ENCODE data around the gene USP19. TPM values are rescaled to one million over a fixed set of nuclear protein-coding genes. Genes with fewer than 3 reads are reported as not detected.

Gene USP19
- total and polyA plus RNA-seq, 2 donors, result 30.8 to 44.8 TPM

DNA sequence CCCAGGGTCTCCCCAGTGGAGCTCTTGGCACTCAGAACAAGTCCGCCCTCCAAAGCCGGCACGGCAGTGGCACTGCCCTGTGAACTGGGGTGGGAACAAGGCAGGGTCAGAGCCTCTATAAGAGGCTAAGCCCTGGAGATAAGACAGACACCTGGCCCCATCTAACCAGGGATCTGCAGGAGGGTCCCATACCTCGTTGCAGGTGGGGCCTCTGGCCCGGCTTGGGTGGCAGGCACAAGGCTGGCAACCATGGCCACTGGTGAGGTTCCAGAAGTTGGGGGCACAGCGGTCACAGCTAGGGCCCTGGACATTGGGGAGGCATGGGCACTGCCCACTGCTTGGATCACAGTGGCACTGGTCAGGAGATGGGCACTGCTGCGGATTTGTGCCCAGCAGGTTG is 3.6 kb upstream of the USP19 start:
- no peak for DNase-seq (ENCODE audit: extremely low spot score)
- H3K27ac ChIP-seq (ENCODE audit: low read depth), result no peak overlapping the region
- no peaks in the 10 kb centered on the region for H3K4me1 ChIP-seq (ENCODE audit: insufficient read depth)
- no peak overlapping the region for H3K4me3 ChIP-seq (ENCODE audit: low read depth, low read length)
- 88% methylated on average over 7 of the region's 7 CpGs for WGBS
- H3K36me3 ChIP-seq (ENCODE audit: insufficient read depth), result peaks cover 2% of the 10 kb centered on the region

DNA sequence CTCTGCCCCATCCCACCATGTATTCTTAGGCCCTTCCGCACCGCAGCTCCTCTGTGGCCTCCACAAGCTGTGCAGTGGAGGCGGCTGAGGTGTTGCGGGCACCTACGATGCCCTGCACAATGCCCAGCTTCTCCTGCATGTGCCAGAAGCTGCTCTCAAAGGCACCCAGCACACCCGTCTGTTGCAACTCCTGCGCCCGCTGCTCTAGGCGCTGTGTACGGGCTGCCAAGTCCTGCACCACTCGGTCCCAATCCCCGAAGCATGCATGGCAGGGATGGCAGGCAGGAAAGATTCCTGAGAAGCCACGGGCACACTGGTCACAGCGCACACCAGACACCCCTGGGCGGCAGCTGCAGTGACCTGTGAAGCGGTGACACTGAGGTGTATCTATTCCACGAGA is 3.1 kb upstream of the USP19 start:
- Histone ChIP-seq H3K4me1 (ENCODE audit: insufficient read depth) (no peaks in the 10 kb centered on the region), H3K27ac (ENCODE audit: low read depth) (no peak overlapping the region), H3K36me3 (ENCODE audit: insufficient read depth) (peaks cover 2% of the 10 kb centered on the region), H3K4me3 (ENCODE audit: low read depth, low read length) (no peak overlapping the region)
- no peak for DNase-seq (ENCODE audit: extremely low spot score)
- 94% methylated on average over 17 of the region's 17 CpGs for WGBS

DNA sequence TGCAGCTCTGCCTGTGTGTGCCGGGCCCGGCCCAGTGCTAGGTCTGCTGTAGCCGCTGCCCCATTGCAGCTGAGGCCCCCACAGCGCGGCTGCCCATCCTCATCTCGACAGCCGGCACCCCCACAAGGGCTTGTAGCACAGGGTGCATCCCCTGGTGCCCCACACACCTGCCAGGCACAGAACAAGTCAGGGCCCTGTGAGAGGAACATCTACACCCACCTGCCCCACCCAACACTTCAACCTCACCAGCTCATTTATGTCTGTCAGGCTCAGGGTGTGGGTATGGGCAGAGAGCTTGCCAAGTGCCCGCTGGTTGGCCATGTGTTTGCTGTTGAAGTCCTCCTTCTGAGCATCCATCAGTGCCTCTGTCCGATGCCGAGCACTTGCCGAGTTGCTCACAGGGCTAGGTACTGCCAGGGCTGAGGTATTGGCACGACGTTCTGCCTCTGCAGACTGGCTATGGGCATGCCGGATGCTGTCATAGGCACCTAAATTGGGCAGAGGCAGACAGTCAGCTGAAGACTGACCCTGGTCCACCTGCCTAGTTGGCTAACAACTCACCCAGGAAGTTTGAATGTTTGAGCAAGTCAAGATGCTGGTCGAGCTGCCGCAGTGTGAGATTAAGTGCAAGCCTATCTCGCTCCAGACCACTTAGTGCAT is 2.4 kb upstream of the USP19 start:
- DNase-seq (ENCODE audit: extremely low spot score), result no peak
- Histone ChIP-seq H3K4me1 (ENCODE audit: insufficient read depth) (no peaks in the 10 kb centered on the region), H3K36me3 (ENCODE audit: insufficient read depth) (peaks cover 2% of the 10 kb centered on the region), H3K27ac (ENCODE audit: low read depth) (no peak overlapping the region), H3K4me3 (ENCODE audit: low read depth, low read length) (no peak overlapping the region)
- WGBS, result 92% methylated on average over 17 of the region's 17 CpGs

DNA sequence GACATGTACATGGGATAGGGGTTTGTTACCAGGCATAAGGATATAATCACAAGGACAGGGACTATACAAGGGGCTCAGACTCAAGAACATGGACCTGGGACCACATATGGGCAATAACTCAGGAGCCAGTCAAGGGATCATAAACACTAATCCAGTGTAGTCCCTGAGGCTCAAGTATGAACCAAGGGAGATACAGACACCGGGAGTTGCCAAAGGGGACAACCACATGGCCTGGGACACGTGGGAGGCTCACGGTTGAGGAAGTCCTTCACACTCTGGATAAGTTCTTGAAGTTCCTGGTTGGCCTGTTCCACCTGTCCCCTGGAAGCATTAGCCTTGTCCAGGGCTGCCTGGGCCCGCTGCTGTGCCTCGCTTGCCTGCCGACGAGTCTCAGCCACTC is 1.8 kb upstream of the USP19 start:
- DNase-seq (ENCODE audit: extremely low spot score), result no peak
- H3K4me1 ChIP-seq (ENCODE audit: insufficient read depth), result no peaks in the 10 kb centered on the region
- H3K27ac ChIP-seq (ENCODE audit: low read depth), result no peak overlapping the region
- WGBS, result 89% methylated on average over 7 of the region's 7 CpGs
- H3K36me3 ChIP-seq (ENCODE audit: insufficient read depth), result peaks cover 2% of the 10 kb centered on the region
- no peak overlapping the region for H3K4me3 ChIP-seq (ENCODE audit: low read depth, low read length)

DNA sequence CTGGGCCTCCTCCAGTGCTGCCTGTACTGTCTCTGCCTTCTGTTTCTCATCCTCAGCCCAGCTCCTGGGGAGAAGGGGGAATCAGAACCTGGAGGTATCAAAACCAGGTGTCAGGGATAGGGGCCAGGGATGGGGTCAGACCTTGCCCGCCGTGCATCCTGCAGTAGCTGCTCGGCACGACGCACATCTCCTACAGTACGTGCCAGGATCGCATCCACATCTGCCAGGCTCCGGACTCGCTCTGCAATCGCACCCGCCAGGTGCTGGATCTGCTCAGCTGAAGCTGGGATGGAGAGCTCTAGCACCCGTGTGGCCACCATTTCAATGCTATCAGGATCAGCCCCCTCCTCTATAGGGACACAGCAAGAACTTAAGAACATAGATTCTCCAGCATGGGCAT is 1.4 kb upstream of the USP19 start:
- Histone ChIP-seq H3K4me1 (ENCODE audit: insufficient read depth) (no peaks in the 10 kb centered on the region), H3K36me3 (ENCODE audit: insufficient read depth) (peaks cover 2% of the 10 kb centered on the region), H3K4me3 (ENCODE audit: low read depth, low read length) (no peak overlapping the region), H3K27ac (ENCODE audit: low read depth) (no peak overlapping the region)
- 91% methylated on average over 12 of the region's 12 CpGs for WGBS
- no peak for DNase-seq (ENCODE audit: extremely low spot score)

DNA sequence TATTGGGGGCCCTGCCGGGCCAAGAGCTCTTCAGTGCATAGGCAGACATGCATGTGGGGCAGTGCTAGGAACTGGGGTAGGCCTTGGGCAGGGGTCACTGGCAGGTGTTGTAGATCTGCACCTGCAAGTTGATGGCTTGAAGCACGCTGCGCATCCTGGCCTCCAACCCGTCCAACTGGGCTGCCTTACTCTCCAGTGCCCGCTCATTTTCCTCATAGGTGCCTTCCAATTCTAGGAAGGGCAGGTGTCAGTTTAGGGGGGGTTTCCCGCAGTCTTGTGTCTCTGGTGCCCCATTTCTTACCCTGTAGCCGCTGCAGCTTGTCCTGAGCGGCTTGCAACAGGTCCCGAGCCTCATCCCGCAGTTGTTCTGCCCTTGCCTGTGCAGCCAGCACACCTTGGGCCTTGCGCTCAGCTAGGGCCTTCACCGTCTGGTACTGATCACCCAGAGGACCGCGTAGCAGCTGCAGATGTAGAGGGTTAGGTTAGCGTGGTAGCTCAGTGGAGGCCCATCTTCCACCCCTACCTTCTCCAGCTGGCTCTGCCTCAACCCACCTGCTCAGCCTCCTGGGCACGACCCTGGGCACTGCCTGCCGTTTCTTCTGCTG is 611 bp upstream of the USP19 start:
- Histone ChIP-seq H3K4me1 (ENCODE audit: insufficient read depth) (no peaks in the 10 kb centered on the region), H3K4me3 (ENCODE audit: low read depth, low read length) (peak overlapping the region; percentile 88), H3K36me3 (ENCODE audit: insufficient read depth) (peaks cover 2% of the 10 kb centered on the region), H3K27ac (ENCODE audit: low read depth) (peak overlapping the region; percentile 69)
- WGBS, result 69% methylated on average over 17 of the region's 17 CpGs
- DNase-seq (ENCODE audit: extremely low spot score), result no peak

DNA sequence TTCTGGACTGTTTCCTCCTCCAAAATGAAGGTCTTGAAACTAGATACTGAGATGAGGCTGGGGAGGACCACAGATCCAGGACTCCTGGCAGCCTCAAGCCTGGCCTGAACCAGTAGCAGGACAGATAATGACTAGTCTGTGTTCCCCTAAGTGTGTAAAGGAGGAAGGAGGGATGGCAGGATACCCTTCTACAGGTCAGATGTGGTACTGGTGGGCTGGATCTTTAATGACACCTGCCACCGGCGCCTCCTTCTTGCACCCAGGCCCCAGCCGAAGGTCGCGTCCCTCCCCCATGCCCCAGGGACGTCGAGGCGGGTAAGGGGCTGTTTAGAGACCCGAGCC is 556 bp downstream of the USP19 start:
- Histone ChIP-seq H3K27ac (ENCODE audit: low read depth) (peak overlapping the region; percentile 94), H3K36me3 (ENCODE audit: insufficient read depth) (peaks cover 2% of the 10 kb centered on the region), H3K4me1 (ENCODE audit: insufficient read depth) (no peaks in the 10 kb centered on the region), H3K4me3 (ENCODE audit: low read depth, low read length) (peak overlapping the region; percentile 88)
- no peak for DNase-seq (ENCODE audit: extremely low spot score)
- WGBS, result under 1% methylated on average over 9 of the region's 9 CpGs

DNA sequence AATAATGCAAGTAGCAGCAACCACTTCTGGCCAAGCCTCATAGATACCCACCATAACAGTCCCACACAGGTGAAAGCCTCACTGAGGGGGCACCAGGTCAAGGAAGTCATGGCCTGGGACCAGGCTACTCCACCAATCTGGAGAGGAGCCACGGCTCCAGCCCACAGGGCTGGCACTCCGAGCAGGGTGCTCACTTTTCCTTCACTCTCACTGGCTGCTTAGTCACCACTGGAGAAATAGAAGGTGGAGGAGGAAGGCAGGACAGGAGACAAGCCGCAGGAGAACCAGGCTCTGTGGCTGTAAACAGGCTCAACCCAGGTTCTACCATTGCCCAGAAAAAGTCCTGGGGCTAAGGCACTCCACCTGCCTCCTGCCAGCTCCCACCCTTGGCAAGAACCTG is 1.2 kb downstream of the USP19 start:
- H3K36me3 ChIP-seq (ENCODE audit: insufficient read depth), result peaks cover 2% of the 10 kb centered on the region
- WGBS, result 75% methylated on average over 3 of the region's 3 CpGs
- no peak overlapping the region for H3K27ac ChIP-seq (ENCODE audit: low read depth)
- no peaks in the 10 kb centered on the region for H3K4me1 ChIP-seq (ENCODE audit: insufficient read depth)
- no peak for DNase-seq (ENCODE audit: extremely low spot score)
- peak overlapping the region; percentile 88 for H3K4me3 ChIP-seq (ENCODE audit: low read depth, low read length)

DNA sequence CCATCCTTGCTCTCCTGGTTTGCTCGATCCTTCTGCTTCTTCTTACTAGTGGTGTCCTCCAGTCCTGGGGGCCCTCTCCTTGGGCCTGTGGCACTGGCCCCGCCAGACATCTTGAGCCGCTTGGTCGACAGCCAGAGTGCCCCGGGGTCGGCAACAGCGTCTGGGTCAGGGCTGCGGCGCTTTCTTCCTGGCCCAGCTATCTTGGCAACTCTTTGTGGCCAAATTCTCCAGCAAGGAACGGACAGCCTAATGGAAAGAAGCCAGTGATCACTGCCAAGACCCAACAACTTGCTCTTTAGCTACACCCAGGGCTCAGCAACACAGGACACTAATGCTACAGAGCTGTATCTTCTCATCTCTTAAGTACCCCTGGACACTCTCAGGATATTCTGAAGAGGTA is 1.6 kb downstream of the USP19 start:
- no peak for DNase-seq (ENCODE audit: extremely low spot score)
- H3K36me3 ChIP-seq (ENCODE audit: insufficient read depth), result peaks cover 2% of the 10 kb centered on the region
- 64% methylated on average over 10 of the region's 10 CpGs for WGBS
- no peaks in the 10 kb centered on the region for H3K4me1 ChIP-seq (ENCODE audit: insufficient read depth)
- H3K27ac ChIP-seq (ENCODE audit: low read depth), result no peak overlapping the region
- no peak overlapping the region for H3K4me3 ChIP-seq (ENCODE audit: low read depth, low read length)

DNA sequence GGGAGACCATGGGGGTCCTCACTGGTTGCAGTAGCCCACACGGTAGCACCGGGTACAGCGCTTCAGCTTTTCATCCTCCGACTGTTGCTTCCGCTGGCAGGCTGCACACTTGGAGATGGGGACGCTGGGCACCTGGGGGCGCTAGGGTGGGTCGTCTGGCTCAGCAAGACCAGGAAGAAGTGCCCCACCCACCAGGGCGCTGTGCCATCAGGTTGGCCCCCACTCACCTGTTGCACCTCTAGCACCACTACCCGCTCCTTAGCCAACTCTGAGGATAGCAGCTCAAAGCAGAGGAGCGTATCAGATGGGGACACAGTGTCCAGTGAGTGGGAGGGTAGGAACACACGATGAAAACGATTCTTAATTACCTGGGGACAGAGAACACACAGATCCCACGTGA is 8.4 kb downstream of the USP19 start:
- Histone ChIP-seq H3K4me3 (ENCODE audit: low read depth, low read length) (no peak overlapping the region), H3K36me3 (ENCODE audit: insufficient read depth) (peaks cover 10% of the 10 kb centered on the region), H3K27ac (ENCODE audit: low read depth) (no peak overlapping the region), H3K4me1 (ENCODE audit: insufficient read depth) (no peaks in the 10 kb centered on the region)
- DNase-seq (ENCODE audit: extremely low spot score), result no peak
- WGBS, result 89% methylated on average over 14 of the region's 14 CpGs

DNA sequence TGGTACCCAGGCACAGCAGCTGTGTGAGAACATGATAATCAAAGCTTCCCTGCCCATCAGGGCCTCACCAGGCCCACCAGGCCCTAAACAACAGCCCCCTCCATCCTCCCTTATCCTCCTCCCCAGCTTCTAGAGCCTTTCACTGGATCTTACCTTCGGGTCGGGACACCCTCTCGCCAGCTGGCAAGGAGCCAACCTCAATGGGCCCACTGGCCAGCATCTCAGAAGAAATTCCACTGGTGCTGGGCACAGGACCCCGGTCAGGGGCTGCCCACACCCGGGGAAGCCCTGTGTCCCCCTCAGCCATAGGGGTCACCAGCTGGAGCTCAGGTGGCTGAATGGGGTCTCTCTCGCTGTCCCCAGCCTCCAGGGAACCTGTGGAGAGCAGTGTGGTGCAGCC is 9.3 kb downstream of the USP19 start:
- no peak overlapping the region for H3K4me3 ChIP-seq (ENCODE audit: low read depth, low read length)
- 83% methylated on average over 6 of the region's 6 CpGs for WGBS
- no peak for DNase-seq (ENCODE audit: extremely low spot score)
- no peak overlapping the region for H3K27ac ChIP-seq (ENCODE audit: low read depth)
- no peaks in the 10 kb centered on the region for H3K4me1 ChIP-seq (ENCODE audit: insufficient read depth)
- H3K36me3 ChIP-seq (ENCODE audit: insufficient read depth), result peaks cover 10% of the 10 kb centered on the region

DNA sequence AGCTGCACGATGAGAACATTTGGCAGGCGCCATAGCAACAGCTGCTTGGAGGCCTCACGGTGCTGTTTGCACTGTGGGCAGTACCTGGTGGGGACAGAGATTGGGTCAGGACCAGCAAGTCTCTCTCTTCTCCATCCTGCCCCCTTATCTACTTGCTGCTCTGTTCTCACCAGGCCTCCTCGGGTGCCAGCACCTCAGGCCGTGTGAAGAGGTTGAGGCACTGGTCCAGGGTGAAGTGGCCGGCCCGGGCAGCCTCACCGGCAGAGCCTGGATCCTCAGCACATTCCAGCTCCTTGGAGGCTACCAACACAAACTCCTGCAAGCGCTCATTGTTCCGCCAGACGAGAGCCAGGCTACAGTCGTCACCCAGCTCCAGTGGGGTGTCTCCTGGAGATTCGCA is 9.8 kb downstream of the USP19 start:
- no peaks in the 10 kb centered on the region for H3K4me1 ChIP-seq (ENCODE audit: insufficient read depth)
- no peak overlapping the region for H3K27ac ChIP-seq (ENCODE audit: low read depth)
- 83% methylated on average over 13 of the region's 13 CpGs for WGBS
- peaks cover 10% of the 10 kb centered on the region for H3K36me3 ChIP-seq (ENCODE audit: insufficient read depth)
- no peak for DNase-seq (ENCODE audit: extremely low spot score)
- no peak overlapping the region for H3K4me3 ChIP-seq (ENCODE audit: low read depth, low read length)

DNA sequence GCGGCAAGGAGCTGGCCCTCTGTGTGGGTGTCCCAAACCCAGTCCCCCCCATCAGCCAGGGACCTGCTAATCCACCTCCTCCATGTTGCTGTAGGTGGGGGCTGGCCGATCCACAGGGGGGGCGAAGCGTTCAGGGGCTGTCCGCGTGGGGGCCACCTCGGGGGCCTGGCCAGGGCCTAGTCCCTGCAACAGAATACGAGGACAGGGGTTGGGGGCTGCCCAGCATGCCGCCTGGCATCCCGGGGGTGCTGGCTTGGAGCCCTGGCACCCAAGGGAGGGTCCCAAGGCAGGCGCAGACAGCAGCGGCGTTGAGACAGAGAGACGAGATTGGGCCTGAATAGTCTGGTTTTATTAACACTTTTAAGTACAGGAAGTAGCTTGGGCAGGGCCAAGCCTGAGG is 12.3 kb downstream of the USP19 start:
- Histone ChIP-seq H3K27ac (ENCODE audit: low read depth) (no peak overlapping the region), H3K4me3 (ENCODE audit: low read depth, low read length) (no peak overlapping the region), H3K36me3 (ENCODE audit: insufficient read depth) (peaks cover 10% of the 10 kb centered on the region), H3K4me1 (ENCODE audit: insufficient read depth) (peaks cover 2% of the 10 kb centered on the region)
- WGBS, result 79% methylated on average over 14 of the region's 14 CpGs
- no peak for DNase-seq (ENCODE audit: extremely low spot score)

DNA sequence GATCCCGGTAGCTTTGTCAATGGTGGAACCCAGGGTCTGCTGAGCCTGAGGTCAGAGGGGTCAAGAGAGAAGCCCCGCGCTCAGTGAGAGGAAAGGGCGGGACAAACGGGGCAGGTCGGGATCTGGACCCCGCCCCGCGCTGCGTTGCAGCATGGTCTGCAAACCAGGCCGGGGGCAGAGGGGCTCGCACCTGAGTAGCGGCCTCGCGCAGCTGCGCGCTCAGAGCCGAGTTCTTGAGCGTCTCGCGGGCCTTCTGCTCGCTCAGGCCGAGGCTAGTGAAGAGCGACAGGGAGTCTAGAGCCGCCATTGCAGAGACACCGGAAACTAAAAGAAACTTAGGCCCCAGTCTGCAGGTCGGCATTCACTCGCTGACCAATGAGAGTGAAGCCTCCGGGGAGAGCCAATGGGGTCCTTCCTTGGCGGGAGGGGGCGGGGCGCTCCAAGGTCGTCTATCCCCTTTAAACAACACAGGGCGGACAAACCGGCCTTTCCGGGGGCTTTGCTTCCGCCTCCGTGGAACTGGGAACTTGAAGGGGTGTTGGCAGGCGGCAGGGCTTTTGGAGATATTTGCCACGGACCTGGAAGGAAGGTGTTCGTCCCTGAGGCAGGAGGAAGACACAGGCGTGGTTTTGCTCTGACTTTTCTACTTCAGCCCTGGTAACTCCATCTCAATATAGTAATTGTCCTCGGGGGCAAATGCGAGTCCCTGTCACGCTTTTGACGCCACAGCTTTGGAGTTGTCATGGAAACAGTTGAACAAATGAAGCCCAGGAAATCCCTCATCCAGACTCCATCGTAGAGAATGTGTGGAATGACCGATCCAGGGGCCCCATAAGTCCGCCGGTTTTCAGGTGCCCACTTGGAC is 16.0 kb downstream of the USP19 start, which contains the start of gene QARS1:
Gene QARS1, minus strand, starts transcription at position 331 of the 865 bp plus-strand sequence. Its CDS starts 24 bp downstream, at position 307.
- peak; percentile 93 for DNase-seq (ENCODE audit: extremely low spot score)
- H3K4me3 ChIP-seq (ENCODE audit: low read depth, low read length), result peak within 1 kb of the TSS; percentile 69
- under 1% methylated on average over 50 of the region's 50 CpGs for WGBS
- H3K27ac ChIP-seq (ENCODE audit: low read depth), result peak within 1 kb of the TSS; percentile 63
- H3K4me1 ChIP-seq (ENCODE audit: insufficient read depth), result peaks cover 2% of the 10 kb centered on the region
- peaks cover 11% of the 10 kb centered on the region for H3K36me3 ChIP-seq (ENCODE audit: insufficient read depth)

Measured in urinary bladder (tissue), 4 donors.